SK-N-SH (cell line): ENCODE measurements around the gene PTPRA. TPM values are rescaled to one million over a fixed set of nuclear protein-coding genes. Genes with fewer than 3 reads are reported as not detected.

ENCODE experiments used
- CTCF ChIA-PET: fragments of 300-600, 350-600 bp; formaldehyde crosslinking; extraction: SDS; loops from one replicate; lab custom pipeline; 2021; lab: Yijun Ruan, JAX
- POLR2A ChIA-PET: fragments of 350-600 bp; sonication (Branson Sonifier 250); formaldehyde crosslinking; extraction: SDS; loops from one replicate; lab custom pipeline; 2020; ENCODE audit warnings: antibody characterized with exemption, inconsistent platforms; lab: Yijun Ruan, JAX
- DNase-seq: peaks from one replicate; pipeline ENCODE4 v3.0.0; 2012
- H2AFZ ChIP-seq: fragments of 200-600 bp; sonication (generic); 2 replicates; pipeline ENCODE4 v1.8.1; 2016; ENCODE audit warnings: antibody characterized with exemption, mild to moderate bottlenecking, low read depth
- H3F3A ChIP-seq: fragments of 200-600 bp; sonication (generic); replicated peaks from 2 replicates; pipeline ENCODE3; 2016; ENCODE audit warnings: antibody characterized with exemption, mild to moderate bottlenecking; ENCODE audit not compliant: insufficient read depth
- H3K27ac ChIP-seq, 2 experiments: fragments of 200-500 bp in 1 of 2; fragments of 200-600 bp in 1 of 2; sonication (Bioruptor generic) in 1 of 2; sonication (generic), shearing (Covaris generic) in 1 of 2; 2 replicates each; pipeline versions ENCODE4 v1.5.1 to v1.6.1; 2014 to 2016; ENCODE audit warnings: low read depth in 2 of 2, inconsistent platforms in 1 of 2, low read length in 1 of 2, mild to moderate bottlenecking in 1 of 2, mixed read lengths in 1 of 2
- H3K27me3 ChIP-seq: fragments of 200-600 bp; sonication (generic), shearing (Covaris generic); 2 replicates; pipeline ENCODE4 v1.6.1; 2016; ENCODE audit warnings: mixed run types; ENCODE audit not compliant: insufficient read depth
- H3K36me3 ChIP-seq, 2 experiments: fragments of 200-500 bp in 1 of 2; fragments of 200-600 bp in 1 of 2; sonication (Bioruptor generic) in 1 of 2; sonication (generic) in 1 of 2; replicated peaks in 1 of 2; 2 replicates each; pipeline versions ENCODE3 to v1.5.1; 2014 to 2016; ENCODE audit warnings: low read length in 1 of 2, mild to moderate bottlenecking in 1 of 2; ENCODE audit not compliant: insufficient read depth in 2 of 2, control insufficient read depth in 1 of 2
- H3K4me1 ChIP-seq, 2 experiments: fragments of 200-500 bp in 1 of 2; fragments of 200-600 bp in 1 of 2; sonication (Bioruptor generic) in 1 of 2; sonication (generic), shearing (Covaris generic) in 1 of 2; 2 replicates each; pipeline versions ENCODE4 v1.5.1 to v1.6.1; 2014 to 2016; ENCODE audit warnings: low read depth in 1 of 2, low read length in 1 of 2, mixed run types in 1 of 2; ENCODE audit not compliant: insufficient read depth in 2 of 2, control insufficient read depth in 1 of 2
- H3K4me2 ChIP-seq: fragments of 200-600 bp; sonication (generic), shearing (Covaris generic); 2 replicates; pipeline ENCODE4 v1.6.1; 2017; ENCODE audit warnings: mixed run types
- H3K4me3 ChIP-seq, 2 experiments: fragments of 200-500 bp in 1 of 2; fragments of 200-600 bp in 1 of 2; sonication (Bioruptor generic) in 1 of 2; sonication (generic), shearing (Covaris generic) in 1 of 2; 2 replicates each; pipeline versions ENCODE4 v1.5.1 to v1.8.1; 2014 to 2016; ENCODE audit warnings: low read depth in 2 of 2, inconsistent platforms in 1 of 2, low read length in 1 of 2, mild to moderate bottlenecking in 1 of 2, mixed read lengths in 1 of 2, moderate library complexity in 1 of 2
- H3K79me2 ChIP-seq: fragments of 200-600 bp; sonication (generic); 2 replicates; pipeline ENCODE4 v1.8.1; 2017; ENCODE audit warnings: mild to moderate bottlenecking; ENCODE audit not compliant: insufficient read depth
- H3K9ac ChIP-seq: fragments of 200-600 bp; sonication (generic); 2 replicates; pipeline ENCODE4 v1.6.1; 2017; ENCODE audit warnings: mixed run types
- H3K9me2 ChIP-seq: fragments of 200-600 bp; sonication (generic); 2 replicates; pipeline ENCODE4 v1.6.1; 2017; ENCODE audit warnings: mixed run types
- H3K9me3 ChIP-seq: fragments of 200-600 bp; sonication (generic); 2 replicates; pipeline ENCODE4 v1.6.1; 2017; ENCODE audit warnings: mixed run types, mild to moderate bottlenecking, moderate library complexity
- H4K20me1 ChIP-seq: fragments of 200-600 bp; sonication (generic); 2 replicates; pipeline ENCODE4 v1.6.1; 2017; ENCODE audit warnings: mild to moderate bottlenecking, mixed run types; ENCODE audit not compliant: insufficient read depth
- EP300 ChIP-seq, 2 experiments: IDR thresholded peaks; 2 replicates each; pipeline versions ENCODE4 v1.4.0 to v1.6.1; 2012; ENCODE audit warnings: borderline replicate concordance in 1 of 2, low read depth in 1 of 2, low read length in 1 of 2
- EZH2phosphoT487 ChIP-seq: fragments of 200-600 bp; sonication (generic); IDR thresholded peaks from 2 replicates; pipeline ENCODE4 v1.6.1; 2017; ENCODE audit warnings: low read depth, mixed run types, mild to moderate bottlenecking, antibody characterized with exemption, moderate library complexity, borderline replicate concordance
- FOXJ3 ChIP-seq: sonication (generic); formaldehyde crosslinking; IDR thresholded peaks from 2 replicates; pipeline ENCODE4 v1.5.1; 2020; ENCODE audit warnings: mild to moderate bottlenecking, missing genetic modification reagents
- FOXM1 ChIP-seq: IDR thresholded peaks from 2 replicates; pipeline ENCODE4 v1.4.0; 2012; ENCODE audit warnings: low read depth, mild to moderate bottlenecking
- GABPA ChIP-seq: IDR thresholded peaks from 2 replicates; pipeline ENCODE4 v1.4.0; 2012; ENCODE audit warnings: low read depth, mild to moderate bottlenecking
- GATA2 ChIP-seq: sonication (generic); formaldehyde crosslinking; IDR thresholded peaks from 2 replicates; pipeline ENCODE4 v1.5.0; 2020; ENCODE audit warnings: mild to moderate bottlenecking, missing genetic modification reagents
- IRF3 ChIP-seq: fragments of 150-350 bp; IDR thresholded peaks from 2 replicates; pipeline ENCODE4 v1.6.1; 2016; ENCODE audit warnings: mild to moderate bottlenecking, low read depth, low read length
- MAX ChIP-seq: IDR thresholded peaks from 2 replicates; pipeline ENCODE4 v1.4.0; 2012; ENCODE audit warnings: low read depth
- MEF2A ChIP-seq: IDR thresholded peaks from 2 replicates; pipeline ENCODE4 v1.4.0; 2012; ENCODE audit warnings: low read depth, borderline replicate concordance
- MXI1 ChIP-seq: IDR thresholded peaks from 2 replicates; pipeline ENCODE4 v1.6.1; 2012; ENCODE audit warnings: mild to moderate bottlenecking, low read depth, low read length, improper control_type of control experiment
- PBX3 ChIP-seq: IDR thresholded peaks from 2 replicates; pipeline ENCODE4; 2012
- POLR2AphosphoS5 ChIP-seq: IDR thresholded peaks from 2 replicates; pipeline ENCODE4 v1.6.1; 2012; ENCODE audit warnings: low read depth, low read length
- RAD21 ChIP-seq: IDR thresholded peaks from 2 replicates; pipeline ENCODE4 v1.6.1; 2012; ENCODE audit warnings: mild to moderate bottlenecking, low read length
- RCOR1 ChIP-seq: fragments of 150-350 bp; IDR thresholded peaks from 2 replicates; pipeline ENCODE4 v1.6.1; 2017; ENCODE audit warnings: antibody characterized with exemption, low read length
- RFX5 ChIP-seq: IDR thresholded peaks from 2 replicates; pipeline ENCODE4 v1.6.1; 2012; ENCODE audit warnings: mild to moderate bottlenecking, improper control_type of control experiment, low read length
- SMC3 ChIP-seq: IDR thresholded peaks from 2 replicates; pipeline ENCODE4 v1.6.1; 2012; ENCODE audit warnings: low read depth, low read length, improper control_type of control experiment
- TAF1 ChIP-seq: IDR thresholded peaks from 2 replicates; pipeline ENCODE4 v1.6.1; 2012; ENCODE audit warnings: low read depth, mild to moderate bottlenecking, low read length, moderate library complexity, borderline replicate concordance
- TCF12 ChIP-seq: IDR thresholded peaks from 2 replicates; pipeline ENCODE4 v1.4.0; 2012
- USF1 ChIP-seq: IDR thresholded peaks from 2 replicates; pipeline ENCODE4 v1.4.0; 2012; ENCODE audit warnings: low read depth, borderline replicate concordance
- USF2 ChIP-seq: fragments of 150-350 bp; IDR thresholded peaks from 2 replicates; pipeline ENCODE4 v1.6.1; 2017; ENCODE audit warnings: antibody characterized with exemption, low read length, low read depth, borderline replicate concordance
- WGBS: methylation state at CpG from one replicate; pipeline ENCODE4 v1.1.6; 2017; ENCODE audit warnings: low lambda C conversion rate; 5-methylcytosine and 5-hydroxymethylcytosine counted together
- polyA plus RNA-seq, 3 experiments: library from polyadenylated mRNA; depleted of rRNA; stranded (reverse); fragments of >200 nt; gene quantifications; 2 replicates each; pipeline ENCODE4 v1.2.3, GENCODE V29; 2012

The PTPRA gene
- polyA plus RNA-seq, 1 of the 3 experiments (the other 2 are of a cell fraction): 47.6 TPM

GRCh38 chr20:2825761-2826160 lies 47.5 kb upstream of the PTPRA start:
- TF ChIP-seq EZH2phosphoT487 (no peak), USF1 (no peak), IRF3 (no peak), EP300 (IDR thresholded peaks at IDR 0.05; ENCODE audit: borderline replicate concordance in 1 of 2, low read depth in 1 of 2, low read length in 1 of 2) (no peak), RAD21 (no peak), POLR2AphosphoS5 (no peak), MEF2A (no peak), SMC3 (no peak), TAF1 (no peak)
- TF ChIP-seq, all 33 proteins: peak for 0
- ChIA-PET CTCF (no interaction called here), POLR2A (no interaction called here)
- Histone ChIP-seq H3K4me1 (peaks cover 0 to 5% of the 10 kb centered on the region in 2 experiments; a peak in 1 of 4 replicates), H3K79me2 (no peaks in the 10 kb centered on the region), H3K9ac (no peak overlapping the region), H3K27me3 (no peaks in the 10 kb centered on the region), H4K20me1 (no peaks in the 10 kb centered on the region), H3K36me3 (no peaks in the 10 kb centered on the region), H3K9me3 (no peaks in the 10 kb centered on the region), H3F3A (no peaks in the 10 kb centered on the region), H3K4me3 (no peak overlapping the region), H2AFZ (no peak overlapping the region), H3K27ac (no peak overlapping the region), H3K4me2 (no peak overlapping the region), H3K9me2 (no peaks in the 10 kb centered on the region)
- no peak for DNase-seq
- WGBS: 89% methylated on average over 2 of the region's 2 CpGs

- CTCF ChIA-PET: no interaction called here
- POLR2A ChIA-PET: no interaction called here
- 55% methylated on average over 4 of the region's 4 CpGs for WGBS
- Histone ChIP-seq H3K9me2 (no peaks in the 10 kb centered on the region), H3K4me2 (no peak overlapping the region), H2AFZ (no peak overlapping the region), H4K20me1 (no peaks in the 10 kb centered on the region), H3K4me3 (no peak overlapping the region), H3K9me3 (no peaks in the 10 kb centered on the region), H3K9ac (no peak overlapping the region), H3K79me2 (no peaks in the 10 kb centered on the region), H3K27ac (no peak overlapping the region), H3K4me1 (peaks cover 2 to 3% of the 10 kb centered on the region in 2 experiments; a peak in 2 of 4 replicates), H3K27me3 (no peaks in the 10 kb centered on the region), H3K36me3 (no peaks in the 10 kb centered on the region), H3F3A (peaks cover 5% of the 10 kb centered on the region)
- TF ChIP-seq GATA2 (CRISPR knock-in tag): no peak
- no peak for TF ChIP-seq PBX3
- TF ChIP-seq EZH2phosphoT487: no peak
- no peak for TF ChIP-seq USF2
- TF ChIP-seq RFX5: no peak
- no peak for TF ChIP-seq FOXJ3 (CRISPR knock-in tag)
- no peak for TF ChIP-seq TCF12
- no peak for TF ChIP-seq RCOR1
- no peak for TF ChIP-seq MXI1
- no peak for TF ChIP-seq GABPA
- TF ChIP-seq FOXM1: no peak
- no peak for TF ChIP-seq MAX
- DNase-seq: no peak
Observed at GRCh38 chr20:2826655-2827054, 46.6 kb upstream of the PTPRA start.
